Measurements from ENCODE around the gene DYNC1H1.

GRCh38 chr14:102046337-102047278 is 82.2 kb downstream of the DYNC1H1 start:
- TF ChIP-seq POLR2AphosphoS5 (IDR thresholded peaks at IDR 0.05; ENCODE audit: borderline replicate concordance, low read depth, low read length) (no peak), FOXP2 (optimal IDR thresholded peaks at IDR 0.05; ENCODE audit: control extremely low read depth, extremely low read length, insufficient read depth) (no peak)

Data from SK-N-MC (cell line).